HG02678 (cell line): Measurements from ENCODE around the gene MRC2.
"Not testable (repeated sequence)": the region's sequence is repeated elsewhere in the genome, so short reads cannot be mapped to it uniquely, and the experiment has no call there.

Experiments used
- ATAC-seq: cut with Tn5 transposase; IDR thresholded peaks from one replicate; pipeline ENCODE4 v1.9.1; 2021; ENCODE audit warnings: mild to moderate bottlenecking, moderate library complexity; ENCODE audit not compliant: unreplicated experiment

MRC2 gene

GRCh38 chr17:62627219-62627903, at the start of gene MRC2:
Gene MRC2, plus strand, starts transcription at chr17:62627670. Its CDS starts 133 bp downstream, at chr17:62627803.
- ATAC-seq, result no peak

GRCh38 chr17:62578757-62579487, 48.5 kb upstream of the MRC2 start:
- ATAC-seq, result no peak

- no peak for ATAC-seq
Observed at GRCh38 chr17:62580947-62581346, 46.5 kb upstream of the MRC2 start.

DNA sequence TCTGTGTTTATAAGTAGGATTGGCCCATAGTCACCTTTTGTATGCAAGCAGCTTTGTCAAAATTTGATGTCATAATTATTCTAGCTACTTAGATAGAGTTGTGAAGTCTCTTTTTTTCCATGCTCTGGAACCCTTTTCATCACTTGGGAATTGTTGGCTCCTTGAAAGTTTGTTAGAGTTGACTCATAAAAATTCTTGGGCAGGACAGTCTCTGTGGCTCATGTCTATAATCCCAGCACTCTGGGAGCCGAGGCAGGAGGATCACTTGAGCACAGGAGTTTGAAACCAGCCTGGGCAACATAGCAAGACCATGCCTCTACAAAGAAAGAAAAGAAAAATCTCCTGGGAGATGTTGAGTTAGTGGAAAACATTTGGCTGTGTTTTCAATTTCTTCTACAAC, 45.7 kb upstream of the MRC2 start:
- no peak for ATAC-seq

DNA sequence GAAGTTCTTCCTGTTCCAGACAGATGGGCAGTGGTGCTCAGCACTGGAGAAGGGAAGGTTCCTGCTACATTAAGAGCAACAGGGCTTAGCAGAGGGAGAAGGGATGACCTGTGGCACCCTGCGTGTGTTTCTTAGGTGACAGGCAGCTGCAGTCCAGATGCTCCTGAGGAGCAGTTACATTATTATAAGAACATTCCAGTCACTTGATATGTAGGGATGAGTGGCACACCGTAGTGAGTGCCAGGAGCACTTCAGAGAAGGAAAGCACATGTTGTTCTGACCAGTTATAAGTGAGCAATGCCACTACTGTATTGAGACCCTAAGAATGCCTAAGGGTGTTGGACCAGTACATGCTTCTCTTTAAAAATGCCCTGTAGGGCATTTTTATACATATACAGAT, 39.9 kb upstream of the MRC2 start:
- no peak for ATAC-seq

DNA sequence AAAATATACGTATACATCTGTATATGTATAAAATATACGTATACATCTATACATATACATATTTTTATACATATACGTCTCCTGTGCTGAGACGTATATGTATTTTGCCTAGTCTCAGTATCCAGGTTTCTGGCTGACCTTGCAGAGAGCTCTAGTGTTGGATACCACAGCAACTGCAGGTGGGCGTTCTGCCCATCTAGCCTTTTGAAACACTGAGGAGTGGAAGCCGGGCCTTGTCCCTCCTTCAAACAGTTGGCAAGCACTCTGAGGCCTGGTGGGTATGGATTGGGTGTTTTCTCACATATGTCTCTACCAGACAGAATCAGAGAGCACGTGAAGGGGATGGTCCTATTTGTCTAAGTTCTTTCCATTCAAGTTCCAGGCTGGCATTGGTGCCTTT, 39.4 kb upstream of the MRC2 start:
- no peak for ATAC-seq

DNA sequence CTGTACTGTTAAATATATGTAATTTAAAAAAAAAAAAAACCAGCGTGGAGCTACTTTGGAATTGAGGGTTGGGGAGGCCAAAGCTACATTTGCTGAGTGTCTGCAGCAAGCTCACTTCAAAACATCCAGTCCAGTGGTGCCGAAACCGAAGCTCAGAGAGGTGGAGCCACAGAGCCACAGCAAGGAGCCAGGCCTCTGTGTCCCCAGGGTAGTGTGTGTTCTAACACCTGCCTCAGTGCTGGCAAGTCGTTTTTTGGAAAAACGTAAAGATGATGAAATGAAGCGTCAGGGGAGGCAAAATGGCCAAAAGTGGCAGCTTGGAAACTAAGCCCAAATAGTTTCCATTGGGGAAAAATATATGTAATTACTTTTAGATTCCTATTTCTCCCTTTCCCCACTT, 36.1 kb upstream of the MRC2 start:
- no peak for ATAC-seq

GRCh38 chr17:62591822-62592221, 35.6 kb upstream of the MRC2 start:
- ATAC-seq, result not testable (repeated sequence)

- no peak for ATAC-seq
Observed at GRCh38 chr17:62592341-62593099, 35.0 kb upstream of the MRC2 start.

DNA sequence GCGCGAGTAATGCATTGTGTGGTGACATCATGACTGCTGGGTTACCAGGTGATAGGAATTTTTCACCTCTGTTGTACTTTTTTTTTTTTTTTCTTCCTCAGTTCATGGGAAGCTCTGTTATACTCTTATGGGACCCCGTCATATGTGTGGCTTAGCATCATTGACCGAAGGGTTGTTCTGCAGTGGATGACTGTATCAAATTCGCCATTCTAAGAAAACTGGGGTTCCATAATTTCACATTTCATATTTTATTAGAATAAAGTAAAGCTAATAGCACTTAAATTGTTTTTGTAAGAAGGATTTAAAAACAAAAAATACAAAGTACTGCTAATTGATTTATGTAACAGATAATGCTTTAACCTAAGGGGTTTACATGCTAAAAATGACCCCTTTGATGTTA, 32.0 kb upstream of the MRC2 start:
- no peak for ATAC-seq

DNA sequence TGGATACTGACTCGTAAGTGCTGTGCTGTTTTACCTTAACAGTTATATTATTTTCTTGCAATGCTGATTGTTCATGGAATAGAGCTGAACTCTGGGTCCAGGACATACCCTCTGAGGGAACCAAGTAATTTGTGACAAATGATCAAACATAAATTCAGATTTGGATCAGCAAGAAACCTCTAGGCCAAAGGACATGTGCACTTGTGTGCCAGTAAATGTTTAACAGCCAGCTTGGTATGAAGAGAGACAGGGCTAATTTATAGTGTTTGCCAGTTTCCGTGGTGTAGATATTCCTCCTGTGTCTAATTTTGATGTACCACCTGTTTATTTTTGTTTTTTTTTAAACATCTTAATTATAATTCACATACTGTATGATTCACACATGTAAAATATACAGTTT, 30.8 kb upstream of the MRC2 start:
- no peak for ATAC-seq

DNA sequence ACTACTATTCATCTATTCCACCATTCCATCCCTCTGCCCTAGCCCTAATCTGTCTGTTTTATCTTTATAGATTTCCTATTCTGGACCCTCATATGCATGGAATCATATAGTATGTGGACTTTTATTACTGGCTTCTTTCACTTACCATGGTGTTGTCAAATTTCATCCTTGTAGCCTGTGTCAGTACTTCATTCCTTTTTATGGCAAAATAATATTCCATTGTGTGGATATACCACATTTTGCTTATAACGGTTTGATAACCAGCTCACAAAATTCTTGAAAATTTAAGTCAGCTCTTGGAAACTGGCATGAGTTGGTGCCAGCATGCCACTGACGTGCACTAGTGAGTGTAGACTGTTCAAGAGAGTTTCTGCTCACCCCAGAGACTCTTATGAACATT, 30.3 kb upstream of the MRC2 start:
- ATAC-seq, result no peak

- no peak for ATAC-seq
Observed at GRCh38 chr17:62597920-62598319, 29.6 kb upstream of the MRC2 start.

- ATAC-seq, result no peak
Observed at GRCh38 chr17:62599964-62600657, 27.4 kb upstream of the MRC2 start.

DNA sequence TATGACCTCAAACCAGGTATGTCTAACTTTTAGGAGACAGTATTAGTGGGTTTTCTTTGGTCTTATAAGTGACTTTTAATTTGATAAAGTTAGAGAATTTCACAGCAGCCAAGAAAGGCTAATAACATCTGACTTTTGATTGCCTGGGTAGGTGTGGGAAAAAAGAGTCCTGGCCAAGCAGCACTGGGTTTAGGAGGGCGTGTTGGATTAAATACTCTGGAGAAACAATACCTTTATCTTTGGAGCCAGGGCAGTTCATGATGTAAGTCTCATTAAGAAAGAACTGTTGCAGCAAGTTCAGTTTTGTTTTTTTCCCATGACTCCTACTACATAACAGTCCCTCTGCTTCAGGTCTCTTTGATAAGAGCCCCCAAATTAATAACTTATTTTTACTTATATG, 26.7 kb upstream of the MRC2 start:
- no peak for ATAC-seq

DNA sequence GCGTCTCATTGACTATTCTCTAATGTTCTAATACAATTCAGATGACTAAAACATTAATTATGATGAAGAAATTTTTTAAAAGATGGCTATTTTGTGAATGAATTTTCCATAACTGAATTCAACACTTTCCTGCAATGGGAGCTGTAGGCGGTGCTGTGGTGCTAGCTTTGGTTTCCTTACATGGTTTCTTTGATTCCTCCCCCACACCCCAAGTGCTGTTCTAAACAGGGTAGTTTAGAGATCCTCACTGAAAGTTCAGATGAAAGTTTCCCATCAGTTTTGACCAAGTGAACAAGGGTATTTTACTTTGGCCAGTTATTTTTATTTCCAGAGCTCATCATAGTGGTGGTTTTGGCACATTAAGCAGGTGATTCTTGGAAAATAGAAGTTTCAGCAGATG, 26.0 kb upstream of the MRC2 start:
- ATAC-seq, result no peak

- ATAC-seq, result not testable (repeated sequence)
Observed at GRCh38 chr17:62603783-62604182, 23.7 kb upstream of the MRC2 start.

- ATAC-seq, result no peak
Observed at GRCh38 chr17:62605588-62605987, 21.9 kb upstream of the MRC2 start.

GRCh38 chr17:62611292-62611691, 16.2 kb upstream of the MRC2 start:
- no peak for ATAC-seq

- no peak for ATAC-seq
Observed at GRCh38 chr17:62611728-62612127, 15.7 kb upstream of the MRC2 start.

DNA sequence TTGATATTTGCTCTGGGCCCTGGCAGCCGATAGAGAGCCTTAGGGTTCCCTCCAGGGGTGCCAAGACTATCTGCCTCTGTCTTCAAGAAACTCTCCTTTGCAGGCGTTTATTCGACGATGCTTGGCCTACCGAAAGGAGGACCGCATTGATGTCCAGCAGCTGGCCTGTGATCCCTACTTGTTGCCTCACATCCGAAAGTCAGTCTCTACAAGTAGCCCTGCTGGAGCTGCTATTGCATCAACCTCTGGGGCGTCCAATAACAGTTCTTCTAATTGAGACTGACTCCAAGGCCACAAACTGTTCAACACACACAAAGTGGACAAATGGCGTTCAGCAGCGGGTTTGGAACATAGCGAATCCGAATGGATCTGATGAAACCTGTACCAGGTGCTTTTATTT, 15.2 kb upstream of the MRC2 start:
- not testable (repeated sequence) for ATAC-seq
